ENCODE data around the gene SBK3.

- no peak for TF ChIP-seq CTCF (conservative IDR thresholded peaks at IDR 0.05; ENCODE audit: low read length)
- TF ChIP-seq EZH2phosphoT487 (IDR thresholded peaks at IDR 0.05; ENCODE audit: borderline replicate concordance, low read depth, low read length), result no peak
Measured at GRCh38 chr19:55494172-55494761, 51.1 kb downstream of the SBK3 start.
